ENCODE measurements around the gene PDE6H.

The PDE6H gene

GRCh38 chr12:14972816-14973215 is at the start of gene PDE6H:
Gene PDE6H, plus strand, starts transcription at chr12:14973042. Its CDS starts 4,971 bp downstream, at chr12:14978013.
- in situ Hi-C loops (cut with MboI; ENCODE audit: low sequenced_read_pairs) = no loop called here

- in situ Hi-C loops (cut with MboI; ENCODE audit: low sequenced_read_pairs) = no loop called here
Measured at GRCh38 chr12:14923944-14924343, 48.9 kb upstream of the PDE6H start.

GRCh38 chr12:14924541-14924940 is 48.3 kb upstream of the PDE6H start:
- in situ Hi-C loops (cut with MboI; ENCODE audit: low sequenced_read_pairs) = no loop called here

GRCh38 chr12:14927267-14927666 is 45.6 kb upstream of the PDE6H start:
- in situ Hi-C loops (cut with MboI; ENCODE audit: low sequenced_read_pairs) = no loop called here

GRCh38 chr12:14928931-14929330 is 43.9 kb upstream of the PDE6H start:
- in situ Hi-C loops (cut with MboI; ENCODE audit: low sequenced_read_pairs) = no loop called here

GRCh38 chr12:14930299-14930698 is 42.5 kb upstream of the PDE6H start:
- in situ Hi-C loops (cut with MboI; ENCODE audit: low sequenced_read_pairs) = no loop called here

GRCh38 chr12:14931359-14931758 is 41.5 kb upstream of the PDE6H start:
- in situ Hi-C loops (cut with MboI; ENCODE audit: low sequenced_read_pairs) = no loop called here

- in situ Hi-C loops (cut with MboI; ENCODE audit: low sequenced_read_pairs) = no loop called here
Measured at GRCh38 chr12:14931791-14932560, 40.9 kb upstream of the PDE6H start.

GRCh38 chr12:14934511-14934910 is 38.3 kb upstream of the PDE6H start:
- in situ Hi-C loops (cut with MboI; ENCODE audit: low sequenced_read_pairs) = no loop called here

- in situ Hi-C loops (cut with MboI; ENCODE audit: low sequenced_read_pairs) = no loop called here
Measured at GRCh38 chr12:14935031-14935430, 37.8 kb upstream of the PDE6H start.

GRCh38 chr12:14936224-14936861 is 36.5 kb upstream of the PDE6H start:
- in situ Hi-C loops (cut with MboI; ENCODE audit: low sequenced_read_pairs) = no loop called here

- in situ Hi-C loops (cut with MboI; ENCODE audit: low sequenced_read_pairs) = no loop called here
Measured at GRCh38 chr12:14937014-14937413, 35.8 kb upstream of the PDE6H start.

GRCh38 chr12:14937689-14938088 is 35.2 kb upstream of the PDE6H start:
- in situ Hi-C loops (cut with MboI; ENCODE audit: low sequenced_read_pairs) = no loop called here

GRCh38 chr12:14938301-14938700 is 34.5 kb upstream of the PDE6H start, which contains the start of gene ERP27:
Gene ERP27, minus strand, starts transcription at chr12:14938537. Its CDS starts 29 bp downstream, at chr12:14938508.
- in situ Hi-C loops (cut with MboI; ENCODE audit: low sequenced_read_pairs) = no loop called here

GRCh38 chr12:14941369-14941768 is 31.5 kb upstream of the PDE6H start:
- in situ Hi-C loops (cut with MboI; ENCODE audit: low sequenced_read_pairs) = no loop called here

- in situ Hi-C loops (cut with MboI; ENCODE audit: low sequenced_read_pairs) = no loop called here
Measured at GRCh38 chr12:14942196-14942931, 30.5 kb upstream of the PDE6H start.

GRCh38 chr12:14946162-14946561 is 26.7 kb upstream of the PDE6H start:
- in situ Hi-C loops (cut with MboI; ENCODE audit: low sequenced_read_pairs) = no loop called here

- in situ Hi-C loops (cut with MboI; ENCODE audit: low sequenced_read_pairs) = no loop called here
Measured at GRCh38 chr12:14946861-14947260, 26.0 kb upstream of the PDE6H start.

GRCh38 chr12:14948672-14949071 is 24.2 kb upstream of the PDE6H start:
- in situ Hi-C loops (cut with MboI; ENCODE audit: low sequenced_read_pairs) = no loop called here

- in situ Hi-C loops (cut with MboI; ENCODE audit: low sequenced_read_pairs) = no loop called here
Measured at GRCh38 chr12:14949631-14950030, 23.2 kb upstream of the PDE6H start.

- in situ Hi-C loops (cut with MboI; ENCODE audit: low sequenced_read_pairs) = no loop called here
Measured at GRCh38 chr12:14950421-14950820, 22.4 kb upstream of the PDE6H start.
